ENCODE measurements around the gene ANO9. TPM values are rescaled to one million over a fixed set of nuclear protein-coding genes. Genes with fewer than 3 reads are reported as not detected.
"Not testable (repeated sequence)": the region's sequence is repeated elsewhere in the genome, so short reads cannot be mapped to it uniquely, and the experiment has no call there.

The ANO9 gene
- total RNA-seq, 2 donors from 2014 or later, result 0.11 to 0.75 TPM

DNA sequence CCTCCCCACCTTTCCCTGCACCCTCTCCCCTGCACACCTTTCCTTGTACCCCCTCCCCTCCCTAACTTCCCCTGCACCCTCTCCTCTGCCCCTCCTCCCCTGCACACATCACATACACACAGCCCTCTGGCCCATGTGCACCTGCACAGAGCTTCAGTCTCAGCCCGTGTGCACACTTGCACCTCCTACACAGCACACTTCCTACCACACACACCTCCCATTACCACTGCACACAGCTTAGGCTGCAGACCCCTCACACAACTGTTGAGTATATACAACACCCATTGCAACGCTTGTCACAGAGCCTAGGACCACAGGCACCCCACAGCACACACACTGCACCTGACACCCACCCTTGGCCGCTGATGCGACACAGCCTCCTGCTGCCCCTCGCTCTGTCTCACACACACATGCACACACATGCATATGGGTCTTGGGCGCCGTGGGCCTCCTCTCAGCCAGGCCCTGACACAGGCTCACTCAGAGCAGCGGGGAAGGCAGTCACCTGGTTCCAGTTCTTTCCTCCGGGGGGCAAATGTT lies 27.4 kb downstream of the ANO9 start:
- Histone ChIP-seq H3K9me3 (no peaks in the 10 kb centered on the region), H3K4me3 (peak overlapping the region; percentile 23 to 57), H3K27me3 (peaks cover 0 to 3% of the 10 kb centered on the region in 2 donors), H3K27ac (peak overlapping the region in 1 of 2 donors; percentile 26), H3K36me3 (no peaks in the 10 kb centered on the region), H3K4me1 (peaks cover 0 to 31% of the 10 kb centered on the region in 2 donors)
- TF ChIP-seq, protein P1, sequence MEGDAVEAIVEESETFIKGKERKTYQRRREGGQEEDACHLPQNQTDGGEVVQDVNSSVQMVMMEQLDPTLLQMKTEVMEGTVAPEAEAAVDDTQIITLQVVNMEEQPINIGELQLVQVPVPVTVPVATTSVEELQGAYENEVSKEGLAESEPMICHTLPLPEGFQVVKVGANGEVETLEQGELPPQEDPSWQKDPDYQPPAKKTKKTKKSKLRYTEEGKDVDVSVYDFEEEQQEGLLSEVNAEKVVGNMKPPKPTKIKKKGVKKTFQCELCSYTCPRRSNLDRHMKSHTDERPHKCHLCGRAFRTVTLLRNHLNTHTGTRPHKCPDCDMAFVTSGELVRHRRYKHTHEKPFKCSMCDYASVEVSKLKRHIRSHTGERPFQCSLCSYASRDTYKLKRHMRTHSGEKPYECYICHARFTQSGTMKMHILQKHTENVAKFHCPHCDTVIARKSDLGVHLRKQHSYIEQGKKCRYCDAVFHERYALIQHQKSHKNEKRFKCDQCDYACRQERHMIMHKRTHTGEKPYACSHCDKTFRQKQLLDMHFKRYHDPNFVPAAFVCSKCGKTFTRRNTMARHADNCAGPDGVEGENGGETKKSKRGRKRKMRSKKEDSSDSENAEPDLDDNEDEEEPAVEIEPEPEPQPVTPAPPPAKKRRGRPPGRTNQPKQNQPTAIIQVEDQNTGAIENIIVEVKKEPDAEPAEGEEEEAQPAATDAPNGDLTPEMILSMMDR (IDR thresholded peaks at IDR 0.05), result no peak
- no peak for DNase-seq (ENCODE audit: low spot score)

DNA sequence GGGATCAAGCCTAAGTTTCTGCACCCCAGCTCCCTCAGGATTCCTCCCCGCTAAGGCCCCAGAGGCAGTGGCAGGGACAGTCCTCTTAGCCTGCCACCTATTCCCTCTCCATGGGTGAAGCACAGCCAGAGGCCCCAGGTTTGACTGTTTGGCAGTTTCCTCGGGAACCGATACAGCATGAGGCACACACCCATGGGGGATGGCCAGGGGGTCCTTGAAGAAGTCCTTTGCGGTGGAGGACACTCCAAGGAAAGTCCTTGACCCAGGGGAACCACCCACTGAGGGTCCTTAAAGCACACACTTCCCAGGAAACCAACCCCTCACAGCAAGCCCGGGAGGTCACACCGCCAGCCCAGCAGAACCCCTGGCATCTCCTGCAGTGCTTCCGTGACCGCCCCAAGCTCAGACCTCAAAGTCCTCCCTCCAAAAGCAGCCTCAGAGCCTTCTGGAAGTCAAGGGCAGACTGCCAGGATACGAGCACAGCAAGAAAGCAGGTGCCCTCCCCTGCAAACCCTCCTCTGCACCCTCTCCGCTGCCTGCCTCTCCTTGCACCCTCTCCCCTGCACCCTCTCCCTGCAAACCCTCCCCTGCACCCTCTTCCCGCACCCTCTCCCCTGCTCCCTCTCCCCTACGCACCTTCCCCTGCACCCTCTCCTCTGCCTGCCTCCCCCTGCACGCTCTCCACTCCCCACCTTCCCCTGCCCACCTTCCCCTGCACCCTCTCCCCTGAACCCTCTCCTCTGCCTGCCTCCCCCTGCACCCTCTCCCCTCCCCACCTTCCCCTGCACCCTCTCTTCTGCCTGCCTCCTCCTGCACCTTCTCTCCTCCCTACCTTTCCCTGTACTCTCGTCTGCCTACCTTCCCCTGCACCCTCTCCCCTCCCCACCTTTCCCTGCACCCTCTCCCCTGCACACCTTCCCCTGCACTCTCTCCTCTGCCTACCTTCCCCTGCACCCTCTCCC lies 28.4 kb downstream of the ANO9 start:
- Histone ChIP-seq H3K4me3 (no peak overlapping the region), H3K27me3 (no peaks in the 10 kb centered on the region)
- no peak for DNase-seq (ENCODE audit: low spot score)

DNA sequence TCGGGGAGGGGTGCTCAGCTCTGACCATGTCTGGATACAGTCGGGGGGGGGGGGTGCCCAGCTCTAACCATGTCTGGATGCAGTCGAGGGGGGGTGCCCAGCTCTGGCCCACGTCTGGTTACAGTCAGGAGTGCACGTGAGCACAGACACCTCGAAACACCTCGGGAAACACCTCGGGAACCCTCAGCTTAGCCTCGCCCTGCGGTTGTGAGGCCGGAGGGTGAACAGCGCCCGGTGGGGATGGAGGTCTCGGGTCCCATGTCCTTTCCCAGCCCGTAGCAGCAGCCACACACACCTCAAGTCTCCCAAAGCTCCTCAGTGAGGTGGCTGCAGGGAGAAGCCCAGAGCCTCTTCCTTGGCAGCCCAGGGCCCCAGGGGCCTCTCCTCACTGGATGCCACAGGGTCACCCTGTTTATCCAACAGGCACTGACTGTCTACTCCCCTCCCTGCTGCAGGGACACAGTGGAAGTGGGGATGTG lies 29.1 kb downstream of the ANO9 start:
- no peaks in the 10 kb centered on the region for H3K36me3 ChIP-seq
- H3K4me1 ChIP-seq, result peaks cover 0 to 32% of the 10 kb centered on the region in 2 donors
- TF ChIP-seq, protein P1 (IDR thresholded peaks at IDR 0.05), result no peak
- H3K9me3 ChIP-seq, result no peaks in the 10 kb centered on the region
- no peaks in the 10 kb centered on the region for H3K27me3 ChIP-seq
- H3K27ac ChIP-seq, result no peak overlapping the region
- DNase-seq (ENCODE audit: low spot score), result no peak
- H3K4me3 ChIP-seq, result no peak overlapping the region

More for the DNA sequence above, 28.4 kb downstream of the ANO9 start:
- Histone ChIP-seq H3K27ac (no peak overlapping the region), H3K36me3 (no peaks in the 10 kb centered on the region), H3K4me1 (peaks cover 0 to 31% of the 10 kb centered on the region in 2 donors), H3K9me3 (no peaks in the 10 kb centered on the region)
- TF ChIP-seq, protein P1 (IDR thresholded peaks at IDR 0.05), result no peak

DNA sequence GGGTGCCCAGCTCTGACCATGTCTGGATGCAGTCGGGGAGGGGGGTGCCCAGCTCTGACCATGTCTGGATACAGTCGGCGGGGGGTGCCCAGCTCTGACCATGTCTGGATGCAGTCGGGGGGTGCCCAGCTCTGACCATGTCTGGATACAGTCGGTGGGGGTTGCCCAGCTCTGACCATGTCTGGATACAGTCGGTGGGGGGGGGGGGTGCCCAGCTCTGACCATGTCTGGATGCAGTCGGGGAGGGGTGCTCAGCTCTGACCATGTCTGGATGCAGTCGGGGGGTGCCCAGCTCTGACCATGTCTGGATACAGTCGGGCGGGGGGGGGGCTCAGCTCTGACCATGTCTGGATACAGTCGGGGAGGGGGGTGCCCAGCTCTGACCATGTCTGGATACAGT lies 30.3 kb downstream of the ANO9 start:
- H3K27me3 ChIP-seq; H3K9me3 ChIP-seq; H3K36me3 ChIP-seq; H3K4me3 ChIP-seq; DNase-seq (ENCODE audit: low spot score); H3K27ac ChIP-seq: not testable (repeated sequence)
- H3K4me1 ChIP-seq, result peaks cover 0 to 30% of the 10 kb centered on the region in 2 donors

DNA sequence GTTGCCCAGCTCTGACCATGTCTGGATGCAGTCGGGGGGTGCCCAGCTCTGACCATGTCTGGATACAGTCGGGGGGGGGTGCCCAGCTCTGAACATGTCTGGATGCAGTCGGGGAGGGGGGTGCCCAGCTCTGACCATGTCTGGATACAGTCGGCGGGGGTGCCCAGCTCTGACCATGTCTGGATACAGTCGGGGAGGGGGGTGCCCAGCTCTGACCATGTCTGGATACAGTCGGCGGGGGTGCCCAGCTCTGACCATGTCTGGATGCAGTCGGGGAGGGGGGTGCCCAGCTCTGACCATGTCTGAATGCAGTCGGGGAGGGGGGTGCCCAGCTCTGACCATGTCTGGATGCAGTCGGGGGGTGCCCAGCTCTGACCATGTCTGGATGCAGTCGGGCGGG lies 31.1 kb downstream of the ANO9 start:
- not testable (repeated sequence) for H3K27me3 ChIP-seq; H3K4me3 ChIP-seq; H3K27ac ChIP-seq; H3K9me3 ChIP-seq; H3K36me3 ChIP-seq; DNase-seq (ENCODE audit: low spot score)
- peaks cover 0 to 30% of the 10 kb centered on the region in 2 donors for H3K4me1 ChIP-seq

DNA sequence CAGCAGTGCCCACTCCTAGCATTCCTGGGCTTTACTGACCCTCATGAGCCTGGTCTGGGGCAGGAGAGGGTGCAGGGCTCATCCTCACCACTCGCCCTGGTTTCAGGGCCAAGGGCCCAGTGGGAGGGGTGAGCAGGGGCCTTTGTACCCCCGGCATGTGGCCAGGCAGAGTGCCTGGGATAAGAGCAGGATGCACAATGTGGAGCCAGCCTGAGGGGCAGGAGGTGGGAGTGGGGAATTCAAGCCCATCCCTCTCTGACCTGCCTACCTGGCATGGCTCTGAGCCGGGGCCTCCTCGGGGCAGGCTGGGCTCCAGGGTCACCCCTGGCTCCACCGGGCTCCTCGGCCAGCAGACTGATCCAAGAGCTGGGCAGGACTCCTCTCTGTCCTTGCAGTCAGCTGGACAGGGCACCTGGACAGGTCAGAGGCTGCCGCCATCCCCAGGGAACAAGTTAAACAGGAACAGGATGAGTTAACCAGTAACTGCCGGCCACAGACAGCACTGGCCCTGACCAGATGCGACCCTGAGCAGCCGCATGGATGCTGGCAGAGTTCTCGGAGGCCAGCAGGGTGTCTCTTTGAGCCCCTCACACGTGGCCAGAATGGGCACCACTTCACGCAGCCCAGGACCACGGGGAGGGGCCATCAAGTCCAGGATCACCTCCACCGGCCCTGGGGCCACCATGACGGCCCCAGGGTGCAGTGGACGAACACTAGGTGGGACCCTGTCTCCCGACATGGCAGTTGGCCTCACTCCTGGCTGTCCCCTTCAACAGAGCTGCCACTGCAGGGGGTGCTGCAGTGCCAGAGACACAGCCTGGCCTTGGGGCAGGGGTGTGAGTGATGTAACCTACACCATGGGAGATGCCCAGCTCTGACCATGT lies 32.0 kb downstream of the ANO9 start:
- TF ChIP-seq, protein P1 (IDR thresholded peaks at IDR 0.05), result no peak
- Histone ChIP-seq H3K27me3 (no peaks in the 10 kb centered on the region), H3K27ac (no peak overlapping the region), H3K36me3 (no peaks in the 10 kb centered on the region), H3K9me3 (no peaks in the 10 kb centered on the region), H3K4me3 (no peak overlapping the region), H3K4me1 (peaks cover 0 to 29% of the 10 kb centered on the region in 2 donors)
- DNase-seq (ENCODE audit: low spot score), result no peak

All from right atrium auricular region (tissue), 2 donors.